H1 (cell line): ENCODE data around the gene SYNDIG1.

Experiments
- CREB1 ChIP-seq: IDR thresholded peaks from 2 replicates; pipeline ENCODE4 v1.6.1; 2012; ENCODE audit warnings: inconsistent platforms
- PHF8 ChIP-seq: fragments of 200-600 bp; sonication (generic); conservative IDR thresholded peaks from 2 replicates; pipeline ENCODE4 v1.7.1; 2012; ENCODE audit warnings: low read depth, mild to moderate bottlenecking, inconsistent platforms, low read length, moderate library complexity
- POLR2AphosphoS5 ChIP-seq: IDR thresholded peaks from 2 replicates; pipeline ENCODE4 v1.6.1; 2011; ENCODE audit warnings: low read depth, low read length
- TCF12 ChIP-seq: IDR thresholded peaks from 2 replicates; pipeline ENCODE4 v1.6.1; 2011; ENCODE audit warnings: low read depth, mild to moderate bottlenecking, low read length
- ZNF274 ChIP-seq: IDR thresholded peaks from 2 replicates; pipeline ENCODE4 v1.7.0; 2012; ENCODE audit warnings: low read length, borderline replicate concordance; ENCODE audit errors: extremely low read depth
- TF ChIP-seq, protein P1 (sequence below): IDR thresholded peaks from 2 replicates; pipeline ENCODE4 v1.6.1; 2012; ENCODE audit warnings: inconsistent platforms
- TF ChIP-seq, protein P2 (sequence below), 3 experiments: IDR thresholded peaks; 1 replicate in 2 of 3; 2 replicates in 1 of 3; pipeline versions ENCODE4 v1.5.1 to v1.6.1; 2011; ENCODE audit warnings: low read length in 3 of 3, mild to moderate bottlenecking in 3 of 3, inconsistent platforms in 2 of 3, low read depth in 1 of 3, moderate library complexity in 1 of 3; ENCODE audit not compliant: insufficient read depth in 1 of 3; ENCODE audit errors: control extremely low read depth in 1 of 3

DNA sequence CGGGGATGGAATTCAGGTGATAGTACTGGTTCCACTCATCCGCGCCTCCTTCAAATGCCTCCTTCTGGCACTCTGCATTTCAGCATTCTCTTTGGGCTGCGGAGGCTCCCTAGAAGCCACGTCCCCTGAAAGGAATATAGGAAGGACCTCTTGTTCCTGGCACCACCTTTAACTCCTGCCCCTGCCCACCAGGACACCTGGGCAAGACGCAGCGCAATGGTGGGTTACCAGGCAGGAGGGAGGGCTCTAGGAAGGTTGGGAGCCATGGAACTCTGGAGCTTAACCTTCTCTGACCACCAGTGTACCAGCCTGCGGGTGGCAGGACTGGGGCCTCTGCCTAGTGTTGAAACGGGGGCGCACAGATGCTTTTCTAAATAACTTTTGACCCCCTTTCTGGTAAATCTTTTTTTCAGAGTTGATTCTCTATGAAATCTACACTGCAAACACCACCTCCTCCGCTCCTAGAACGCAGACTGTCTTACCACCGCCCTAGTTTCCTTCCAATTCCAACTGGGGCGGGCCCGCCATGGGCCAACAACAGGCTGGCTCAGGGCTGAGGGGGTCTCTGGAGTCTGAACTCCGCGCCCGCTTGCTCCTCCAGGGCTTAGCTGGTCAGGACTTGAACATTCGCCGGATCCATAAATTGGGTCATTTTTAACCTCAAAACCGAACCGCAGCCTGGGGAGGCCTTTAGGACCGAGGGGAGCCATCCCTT is 871 bp upstream of the SYNDIG1 start:
- TF ChIP-seq, protein P1, sequence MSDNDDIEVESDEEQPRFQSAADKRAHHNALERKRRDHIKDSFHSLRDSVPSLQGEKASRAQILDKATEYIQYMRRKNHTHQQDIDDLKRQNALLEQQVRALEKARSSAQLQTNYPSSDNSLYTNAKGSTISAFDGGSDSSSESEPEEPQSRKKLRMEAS = no peak
- TF ChIP-seq, protein P2, sequence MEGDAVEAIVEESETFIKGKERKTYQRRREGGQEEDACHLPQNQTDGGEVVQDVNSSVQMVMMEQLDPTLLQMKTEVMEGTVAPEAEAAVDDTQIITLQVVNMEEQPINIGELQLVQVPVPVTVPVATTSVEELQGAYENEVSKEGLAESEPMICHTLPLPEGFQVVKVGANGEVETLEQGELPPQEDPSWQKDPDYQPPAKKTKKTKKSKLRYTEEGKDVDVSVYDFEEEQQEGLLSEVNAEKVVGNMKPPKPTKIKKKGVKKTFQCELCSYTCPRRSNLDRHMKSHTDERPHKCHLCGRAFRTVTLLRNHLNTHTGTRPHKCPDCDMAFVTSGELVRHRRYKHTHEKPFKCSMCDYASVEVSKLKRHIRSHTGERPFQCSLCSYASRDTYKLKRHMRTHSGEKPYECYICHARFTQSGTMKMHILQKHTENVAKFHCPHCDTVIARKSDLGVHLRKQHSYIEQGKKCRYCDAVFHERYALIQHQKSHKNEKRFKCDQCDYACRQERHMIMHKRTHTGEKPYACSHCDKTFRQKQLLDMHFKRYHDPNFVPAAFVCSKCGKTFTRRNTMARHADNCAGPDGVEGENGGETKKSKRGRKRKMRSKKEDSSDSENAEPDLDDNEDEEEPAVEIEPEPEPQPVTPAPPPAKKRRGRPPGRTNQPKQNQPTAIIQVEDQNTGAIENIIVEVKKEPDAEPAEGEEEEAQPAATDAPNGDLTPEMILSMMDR (IDR thresholded peaks at IDR 0.05; ENCODE audit: control extremely low read depth in 1 of 3, insufficient read depth in 1 of 3, low read depth in 1 of 3, low read length in 3 of 3) = no peak
- TF ChIP-seq PHF8 = no peak
- TF ChIP-seq TCF12 = no peak
- no peak for TF ChIP-seq CREB1
- no peak for TF ChIP-seq ZNF274
- TF ChIP-seq POLR2AphosphoS5 = no peak
